SJSA1 (cell line): ENCODE data around the gene OR4N5. TPM values are rescaled to one million over a fixed set of nuclear protein-coding genes. Genes with fewer than 3 reads are reported as not detected.
"Not testable (repeated sequence)": the region's sequence is repeated elsewhere in the genome, so short reads cannot be mapped to it uniquely, and the experiment has no call there.

Source experiments
- DNase-seq, 2 experiments: peaks; one replicate each; pipeline ENCODE4 v3.0.0-alpha.2; 2015 to 2020; ENCODE audit warnings: low spot score in 2 of 2, low read depth in 1 of 2
- H3K27ac ChIP-seq: fragments of 250-450 bp; sonication (Bioruptor Pico); 2 replicates; pipeline ENCODE4 v1.5.1; 2020; ENCODE audit warnings: mild to moderate bottlenecking, moderate library complexity
- H3K27me3 ChIP-seq: fragments of 250-450 bp; sonication (Bioruptor Pico); replicated peaks from 2 replicates; pipeline ENCODE4 v1.5.1; 2020; ENCODE audit warnings: mild to moderate bottlenecking, moderate library complexity
- H3K36me3 ChIP-seq: fragments of 250-450 bp; sonication (Bioruptor Pico); 2 replicates; pipeline ENCODE4 v1.5.1; 2020; ENCODE audit warnings: mild to moderate bottlenecking
- H3K4me1 ChIP-seq: fragments of 250-450 bp; sonication (Bioruptor Pico); replicated peaks from 2 replicates; pipeline ENCODE4 v1.6.1; 2021; ENCODE audit warnings: mild to moderate bottlenecking
- H3K4me3 ChIP-seq: fragments of 250-450 bp; sonication (Bioruptor Pico); 2 replicates; pipeline ENCODE4 v1.5.1; 2020; ENCODE audit warnings: mild to moderate bottlenecking
- H3K9me3 ChIP-seq: fragments of 250-450 bp; sonication (Bioruptor Pico); replicated peaks from 2 replicates; pipeline ENCODE4 v1.5.1; 2020; ENCODE audit warnings: mild to moderate bottlenecking
- total RNA-seq: library from RNA; depleted of rRNA; stranded (reverse); fragments of >200 nt; shearing (Covaris generic); gene quantifications from 2 replicates; pipeline ENCODE4 v1.2.3, GENCODE V29; 2014; rRNA removed

Gene OR4N5
- total RNA-seq: not detected in 2 replicates

DNA sequence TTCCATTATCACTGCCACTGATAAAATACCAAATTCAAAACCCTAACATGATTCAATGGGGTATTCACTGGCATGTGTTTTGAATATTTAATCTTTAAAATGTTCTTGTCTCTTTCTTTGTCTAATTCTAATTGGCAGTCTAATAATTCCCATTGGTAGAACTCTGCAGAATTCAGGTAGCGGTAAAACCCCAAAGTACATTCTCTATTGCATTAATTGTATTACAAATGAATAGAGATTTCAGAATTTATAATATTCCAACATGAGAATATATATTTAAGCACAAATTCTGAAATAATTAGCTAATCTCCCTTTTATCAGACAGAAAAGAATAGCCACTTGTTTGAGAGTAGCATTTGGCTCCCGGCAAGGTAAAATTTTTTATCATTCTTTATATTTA lies at the start of gene OR4N5:
Gene OR4N5, plus strand, starts transcription at position 301 of the 400 bp plus-strand sequence. CDS start 4,916 bp downstream, outside the sequence.
- no peak within 1 kb of the TSS for H3K4me3 ChIP-seq
- no peaks in the 10 kb centered on the region for H3K9me3 ChIP-seq
- no peak for DNase-seq
- H3K27me3 ChIP-seq: no peaks in the 10 kb centered on the region
- no peaks in the 10 kb centered on the region for H3K36me3 ChIP-seq
- no peaks in the 10 kb centered on the region for H3K4me1 ChIP-seq
- H3K27ac ChIP-seq: no peak within 1 kb of the TSS

DNA sequence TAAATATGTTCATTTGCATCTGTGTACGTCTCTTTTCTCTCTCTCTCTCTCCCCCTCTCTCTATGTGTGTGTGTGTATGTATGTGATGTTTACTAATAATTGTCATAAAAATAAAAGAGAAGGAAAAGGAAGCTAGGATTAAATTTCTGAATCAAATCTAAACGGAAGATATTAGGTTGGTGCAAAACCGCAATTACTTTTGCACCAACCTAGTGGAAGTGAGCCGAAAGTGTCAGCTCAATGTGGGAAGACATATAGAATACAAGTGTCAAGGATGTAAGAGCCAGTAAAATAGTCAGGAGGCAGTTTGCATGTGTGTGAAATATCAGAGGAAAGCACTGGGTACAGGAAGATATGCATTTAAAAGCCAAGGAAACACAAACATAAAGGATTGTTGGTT lies 46.6 kb upstream of the OR4N5 start:
- H3K9me3 ChIP-seq: no peaks in the 10 kb centered on the region
- no peak for DNase-seq
- H3K4me3 ChIP-seq: no peak overlapping the region
- no peak overlapping the region for H3K27ac ChIP-seq
- H3K4me1 ChIP-seq: no peaks in the 10 kb centered on the region
- H3K27me3 ChIP-seq: no peaks in the 10 kb centered on the region
- H3K36me3 ChIP-seq: no peaks in the 10 kb centered on the region

DNA sequence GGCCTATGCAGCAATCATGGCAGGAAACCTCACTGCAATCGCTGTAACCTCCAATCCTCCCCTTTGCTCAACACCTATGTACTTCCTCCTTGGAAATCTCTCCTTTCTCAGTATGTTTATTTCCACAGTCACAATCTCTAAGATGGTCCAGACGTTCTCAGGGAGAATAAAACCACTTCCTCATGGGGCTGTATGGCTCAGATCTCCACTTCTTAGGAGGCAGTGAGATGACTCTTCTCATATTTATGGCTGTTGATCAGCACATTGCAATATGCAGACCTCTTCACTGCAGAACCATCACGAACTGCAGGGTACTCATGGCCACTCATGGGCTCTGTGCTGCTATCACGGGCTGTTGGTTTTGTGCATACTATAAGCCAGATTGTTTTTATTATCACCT lies 45.2 kb upstream of the OR4N5 start:
- Histone ChIP-seq H3K9me3 (no peaks in the 10 kb centered on the region), H3K27me3 (no peaks in the 10 kb centered on the region), H3K4me3 (no peak overlapping the region), H3K27ac (no peak overlapping the region), H3K4me1 (no peaks in the 10 kb centered on the region), H3K36me3 (no peaks in the 10 kb centered on the region)
- no peak for DNase-seq

DNA sequence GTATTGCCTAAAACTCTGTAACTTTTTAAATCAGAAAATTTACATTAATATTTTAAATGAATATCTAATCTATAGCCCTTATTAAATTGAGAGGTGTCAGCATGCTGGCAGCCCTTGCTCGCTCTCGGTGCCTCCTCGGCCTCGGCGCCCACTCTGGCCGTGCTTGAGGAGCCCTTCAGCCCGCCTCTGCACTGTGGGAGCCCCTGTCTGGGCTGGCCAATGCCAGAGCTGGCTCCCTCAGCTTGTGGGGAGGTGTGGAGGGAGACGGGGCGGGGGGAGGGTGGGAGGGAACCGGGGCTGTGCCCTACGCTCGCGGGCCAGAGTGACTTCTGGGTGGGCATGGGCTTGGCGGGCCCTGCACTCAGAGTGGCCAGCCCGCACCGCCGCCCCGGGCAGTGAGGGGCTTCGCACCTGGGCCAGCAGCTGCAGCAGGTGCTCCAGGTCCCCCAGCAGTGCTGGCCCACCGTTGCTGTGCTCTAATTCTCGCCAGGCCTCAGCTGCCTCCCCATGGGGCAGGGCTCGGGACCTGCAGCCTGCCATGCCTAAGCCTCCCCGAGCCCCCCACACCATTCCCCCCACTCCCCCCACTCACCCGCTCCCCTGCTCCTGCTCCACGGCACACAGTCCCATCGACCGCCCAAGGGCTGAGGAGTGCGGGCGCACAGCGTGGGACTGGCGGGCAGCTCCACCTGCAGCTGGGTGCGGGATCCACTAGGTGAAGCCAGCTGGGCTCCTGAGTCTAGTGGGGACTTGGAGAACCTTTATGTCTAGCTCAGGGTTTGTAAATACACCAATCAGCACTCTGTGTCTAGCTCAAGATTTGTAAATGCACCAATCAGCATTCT lies 39.5 kb upstream of the OR4N5 start:
- H3K36me3 ChIP-seq, H3K27ac ChIP-seq, H3K4me1 ChIP-seq, H3K9me3 ChIP-seq, DNase-seq, H3K4me3 ChIP-seq, H3K27me3 ChIP-seq: not testable (repeated sequence)

GRCh38 chr14:20110438-20110837 lies 28.2 kb upstream of the OR4N5 start, which contains the start of gene OR4K17:
Gene OR4K17, plus strand, starts transcription at chr14:20110739. Its CDS starts 6,761 bp downstream, at chr14:20117500.
- Histone ChIP-seq H3K4me1 (no peaks in the 10 kb centered on the region), H3K27me3 (no peaks in the 10 kb centered on the region), H3K9me3 (no peaks in the 10 kb centered on the region), H3K27ac (no peak within 1 kb of the TSS), H3K4me3 (no peak within 1 kb of the TSS), H3K36me3 (no peaks in the 10 kb centered on the region)
- DNase-seq: no peak

- DNase-seq: no peak
- Histone ChIP-seq H3K4me1 (no peaks in the 10 kb centered on the region), H3K27ac (no peak overlapping the region), H3K4me3 (no peak overlapping the region), H3K27me3 (no peaks in the 10 kb centered on the region), H3K9me3 (no peaks in the 10 kb centered on the region), H3K36me3 (no peaks in the 10 kb centered on the region)
Measured at GRCh38 chr14:20112321-20112720, 26.3 kb upstream of the OR4N5 start.

DNA sequence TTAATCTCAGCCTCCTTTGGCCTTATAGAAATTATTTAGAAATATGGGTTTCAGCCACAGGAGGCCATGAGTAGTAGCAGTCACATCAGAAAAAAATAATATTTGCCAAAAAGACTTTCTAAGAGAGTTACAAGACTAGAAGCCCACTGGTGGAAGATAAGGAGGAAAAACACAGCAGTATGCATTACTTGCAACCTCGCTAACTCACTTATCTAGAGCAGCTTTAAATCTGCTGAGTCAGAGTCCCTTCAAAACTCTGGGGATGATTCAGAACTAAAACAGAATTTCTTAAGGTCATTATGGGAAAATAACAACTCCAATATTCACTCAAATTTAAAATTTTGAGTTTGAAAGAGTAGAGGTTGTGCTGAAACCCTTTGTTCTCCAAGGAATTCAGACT lies 21.9 kb upstream of the OR4N5 start:
- no peak overlapping the region for H3K27ac ChIP-seq
- H3K27me3 ChIP-seq: no peaks in the 10 kb centered on the region
- H3K36me3 ChIP-seq: no peaks in the 10 kb centered on the region
- H3K9me3 ChIP-seq: no peaks in the 10 kb centered on the region
- H3K4me3 ChIP-seq: no peak overlapping the region
- H3K4me1 ChIP-seq: no peaks in the 10 kb centered on the region
- no peak for DNase-seq

- Histone ChIP-seq H3K36me3 (no peaks in the 10 kb centered on the region), H3K27ac (no peak overlapping the region), H3K9me3 (no peaks in the 10 kb centered on the region), H3K27me3 (no peaks in the 10 kb centered on the region), H3K4me1 (no peaks in the 10 kb centered on the region), H3K4me3 (no peak overlapping the region)
- DNase-seq: no peak
Measured at GRCh38 chr14:20118795-20119194, 19.8 kb upstream of the OR4N5 start.

- Histone ChIP-seq H3K9me3 (no peaks in the 10 kb centered on the region), H3K4me1 (no peaks in the 10 kb centered on the region), H3K27me3 (no peaks in the 10 kb centered on the region), H3K27ac (no peak overlapping the region), H3K4me3 (no peak overlapping the region), H3K36me3 (no peaks in the 10 kb centered on the region)
- DNase-seq: no peak
Measured at GRCh38 chr14:20143911-20144310, 5.3 kb downstream of the OR4N5 start.

- no peak overlapping the region for H3K27ac ChIP-seq
- no peaks in the 10 kb centered on the region for H3K36me3 ChIP-seq
- no peaks in the 10 kb centered on the region for H3K27me3 ChIP-seq
- H3K4me3 ChIP-seq: no peak overlapping the region
- no peak for DNase-seq
- H3K9me3 ChIP-seq: no peaks in the 10 kb centered on the region
- no peaks in the 10 kb centered on the region for H3K4me1 ChIP-seq
Measured at GRCh38 chr14:20144820-20145219, 6.2 kb downstream of the OR4N5 start.

DNA sequence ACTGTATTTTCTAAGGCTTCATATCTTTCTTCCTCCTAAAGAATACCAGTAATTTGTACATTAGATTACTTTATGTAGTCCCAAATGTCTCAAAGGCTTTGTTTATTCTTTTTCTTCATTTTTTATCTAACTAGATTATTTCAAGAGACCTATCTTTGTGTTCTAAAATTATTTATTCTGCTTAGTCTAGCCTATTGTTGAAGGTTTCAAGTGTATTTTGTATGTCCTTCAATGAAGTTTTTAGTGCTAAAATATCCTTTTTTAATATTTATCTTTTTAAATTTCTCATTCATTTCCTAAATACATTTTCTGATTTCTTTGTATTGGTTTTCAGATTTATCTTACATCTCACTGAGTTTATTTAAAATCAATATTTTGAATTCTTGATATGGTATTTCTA lies 25.8 kb downstream of the OR4N5 start:
- Histone ChIP-seq H3K36me3 (no peaks in the 10 kb centered on the region), H3K4me1 (no peaks in the 10 kb centered on the region), H3K27ac (no peak overlapping the region), H3K9me3 (no peaks in the 10 kb centered on the region), H3K27me3 (no peaks in the 10 kb centered on the region), H3K4me3 (no peak overlapping the region)
- DNase-seq: no peak

DNA sequence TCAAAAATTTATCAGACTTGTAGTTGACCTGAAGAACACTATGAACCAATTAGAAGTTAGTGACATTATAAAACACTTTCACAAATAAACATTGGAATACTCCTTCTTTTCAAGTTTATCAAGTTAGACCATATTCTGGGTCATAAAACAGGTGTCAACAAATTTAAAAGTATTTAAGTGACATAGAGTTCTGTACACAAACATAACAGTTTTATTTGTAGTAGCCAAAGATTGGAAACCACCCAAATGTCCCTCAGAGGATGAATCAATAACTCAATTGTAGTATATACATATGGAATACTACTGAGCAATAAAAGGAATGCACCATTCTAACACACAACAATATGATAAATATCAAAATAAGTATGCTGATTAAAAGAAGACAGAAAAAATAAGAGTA lies 28.5 kb downstream of the OR4N5 start:
- DNase-seq: no peak
- Histone ChIP-seq H3K27ac (no peak overlapping the region), H3K9me3 (no peaks in the 10 kb centered on the region), H3K27me3 (no peaks in the 10 kb centered on the region), H3K4me3 (no peak overlapping the region), H3K4me1 (no peaks in the 10 kb centered on the region), H3K36me3 (no peaks in the 10 kb centered on the region)

- H3K4me1 ChIP-seq, H3K9me3 ChIP-seq, H3K4me3 ChIP-seq, H3K27me3 ChIP-seq, H3K27ac ChIP-seq, DNase-seq, H3K36me3 ChIP-seq: not testable (repeated sequence)
Measured at GRCh38 chr14:20169852-20170251, 31.2 kb downstream of the OR4N5 start.

DNA sequence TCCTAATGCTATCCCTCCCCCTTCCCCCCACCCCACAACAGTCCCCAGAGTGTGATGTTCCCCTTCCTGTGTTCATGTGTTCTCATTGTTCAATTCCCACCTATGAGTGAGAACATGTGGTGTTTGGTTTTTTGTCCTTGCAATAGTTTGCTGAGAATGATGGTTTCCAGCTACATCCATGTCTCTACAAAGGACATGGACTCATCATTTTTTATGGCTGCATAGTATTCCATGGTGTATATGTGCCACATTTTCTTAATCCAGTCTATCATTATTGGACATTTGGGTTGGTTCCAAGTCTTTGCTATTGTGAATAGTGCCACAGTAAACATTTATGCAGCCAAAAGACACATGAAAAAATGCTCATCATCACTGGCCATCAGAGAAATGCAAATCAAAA lies 35.6 kb downstream of the OR4N5 start:
- not testable (repeated sequence) for H3K4me1 ChIP-seq, DNase-seq, H3K4me3 ChIP-seq, H3K9me3 ChIP-seq, H3K27ac ChIP-seq, H3K27me3 ChIP-seq, H3K36me3 ChIP-seq

DNA sequence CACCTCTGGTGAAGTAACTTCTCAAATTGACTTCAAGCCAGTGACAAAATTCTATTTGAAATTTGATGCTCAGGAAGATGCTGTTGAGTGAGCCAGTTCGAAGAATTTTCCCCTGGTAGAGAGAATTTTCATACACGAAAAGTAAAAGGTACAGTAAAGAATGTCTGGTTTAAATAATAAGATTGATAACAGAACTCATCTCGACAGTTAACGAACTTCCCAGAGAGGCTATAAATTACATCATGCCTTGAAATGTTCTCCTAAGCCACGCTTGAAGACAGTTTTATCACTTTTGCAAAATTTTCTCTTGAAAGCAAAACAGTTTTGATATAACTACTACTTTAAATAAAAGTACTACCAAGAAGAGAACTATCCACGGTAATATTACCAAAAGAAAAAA lies 37.7 kb downstream of the OR4N5 start:
- H3K27ac ChIP-seq: no peak overlapping the region
- H3K36me3 ChIP-seq: no peaks in the 10 kb centered on the region
- no peaks in the 10 kb centered on the region for H3K27me3 ChIP-seq
- H3K9me3 ChIP-seq: no peaks in the 10 kb centered on the region
- DNase-seq: no peak
- H3K4me3 ChIP-seq: no peak overlapping the region
- H3K4me1 ChIP-seq: no peaks in the 10 kb centered on the region
